CD4-positive, CD25-positive, alpha-beta regulatory T cell (primary cell): Measurements from ENCODE around the gene TBX18. TPM values are rescaled to one million over a fixed set of nuclear protein-coding genes. Genes with fewer than 3 reads are reported as not detected.

ENCODE experiments used
- ATAC-seq, 2 donors: fragments of 150-1000 bp; cut with Tn5 transposase; one replicate each; pipeline ENCODE4 v1.10.0; 2021; ENCODE audit warnings: low read depth in 2 of 2, moderate number of reproducible peaks in 2 of 2, moderate library complexity in 1 of 2
- DNase-seq, 3 donors: peaks; one replicate each; pipeline versions ENCODE4 v3.0.0 to v3.0.0-alpha.2; 2012 to 2022; ENCODE audit warnings: mixed read lengths in 1 of 3
- H3K27ac ChIP-seq: one replicate; pipeline ENCODE4 v1.7.0; 2013; ENCODE audit warnings: mild to moderate bottlenecking, low read length; ENCODE audit not compliant: insufficient read depth, poor library complexity, severe bottlenecking
- H3K27me3 ChIP-seq: one replicate; pipeline ENCODE4 v1.7.0; 2013; ENCODE audit warnings: low read length; ENCODE audit not compliant: control insufficient read depth, insufficient read depth
- H3K36me3 ChIP-seq: one replicate; pipeline ENCODE4 v1.7.0; 2013; ENCODE audit warnings: mild to moderate bottlenecking, low read length, moderate library complexity; ENCODE audit not compliant: control insufficient read depth, insufficient read depth
- H3K4me1 ChIP-seq: 2 replicates; pipeline ENCODE4 v1.7.0; 2013; ENCODE audit warnings: mild to moderate bottlenecking, low read length; ENCODE audit not compliant: insufficient read depth, control insufficient read depth, poor library complexity, severe bottlenecking
- H3K4me3 ChIP-seq: one replicate; pipeline ENCODE4 v1.7.0; 2013; ENCODE audit warnings: low read depth, mild to moderate bottlenecking, low read length, moderate library complexity
- H3K9me3 ChIP-seq, 2 experiments: 1 replicate in 1 of 2; 2 replicates in 1 of 2; pipeline ENCODE4 v1.7.0; 2013; ENCODE audit warnings: low read length in 2 of 2, mild to moderate bottlenecking in 1 of 2, moderate library complexity in 1 of 2; ENCODE audit not compliant: control insufficient read depth in 2 of 2
- H3K27ac Mint-ChIP-seq, 3 donors: one replicate each; pipeline ENCODE4 v1.8.0; 2020 to 2022; ENCODE audit warnings: mild to moderate bottlenecking in 3 of 3, mixed read lengths in 3 of 3, moderate library complexity in 2 of 3
- H3K27me3 Mint-ChIP-seq: one replicate; pipeline ENCODE4 v1.8.0; 2022; ENCODE audit warnings: mild to moderate bottlenecking, mixed read lengths
- H3K36me3 Mint-ChIP-seq: one replicate; pipeline ENCODE4 v1.8.0; 2020; ENCODE audit warnings: mixed read lengths
- H3K4me1 Mint-ChIP-seq, 4 donors: one replicate each; pipeline ENCODE4 v1.8.0; 2020 to 2022; ENCODE audit warnings: mixed read lengths in 4 of 4, mild to moderate bottlenecking in 1 of 4
- H3K4me3 Mint-ChIP-seq, 4 donors: one replicate each; pipeline ENCODE4 v1.8.0; 2020 to 2022; ENCODE audit warnings: mild to moderate bottlenecking in 4 of 4, mixed read lengths in 4 of 4, moderate library complexity in 3 of 4
- H3K9me3 Mint-ChIP-seq, 7 donors: one replicate each; pipeline ENCODE4 v1.8.0; 2020 to 2022; ENCODE audit warnings: mixed read lengths in 7 of 7, mild to moderate bottlenecking in 3 of 7, moderate library complexity in 2 of 7
- polyA plus RNA-seq, 4 donors: library from polyadenylated mRNA; unstranded; fragments of 300-500 nt; fragmentation: Illumina TruSeq; gene quantifications; one replicate each; pipeline ENCODE4 v1.2.3, GENCODE V29; 2021
- total RNA-seq: library from RNA; stranded (reverse); gene quantifications from one replicate; pipeline ENCODE4 v1.2.3, GENCODE V29; 2022

Gene TBX18
- total and polyA plus RNA-seq, 5 donors from 2014 or later, result not detected

GRCh38 chr6:84777888-84778287 is 13.5 kb upstream of the TBX18 start:
- Histone ChIP-seq H3K36me3 (no peaks in the 10 kb centered on the region), H3K4me3 (no peak overlapping the region), H3K27ac (no peak overlapping the region), H3K9me3 (no peaks in the 10 kb centered on the region), H3K4me1 (peaks cover 6% of the 10 kb centered on the region), H3K27me3 (peaks cover 11% of the 10 kb centered on the region)
- H3K36me3 Mint-ChIP-seq, result no peaks in the 10 kb centered on the region
- H3K9me3 Mint-ChIP-seq, result peaks cover 0 to 4% (median 0%) of the 10 kb centered on the region in 7 donors
- peaks cover 0 to 4% (median 2%) of the 10 kb centered on the region in 4 donors for H3K4me1 Mint-ChIP-seq
- no peak overlapping the region for H3K27ac Mint-ChIP-seq
- DNase-seq, result no peak
- H3K4me3 Mint-ChIP-seq, result no peak overlapping the region
- ATAC-seq, result no peak
- H3K27me3 Mint-ChIP-seq, result peaks cover 35% of the 10 kb centered on the region

GRCh38 chr6:84776392-84776791 is 12.0 kb upstream of the TBX18 start:
- H3K9me3 ChIP-seq, result no peaks in the 10 kb centered on the region
- peaks cover 6% of the 10 kb centered on the region for H3K4me1 ChIP-seq
- no peaks in the 10 kb centered on the region for H3K36me3 ChIP-seq
- peaks cover 17% of the 10 kb centered on the region for H3K27me3 ChIP-seq
- DNase-seq (no peak), ATAC-seq (no peak)
- Mint-ChIP-seq H3K27me3 (peaks cover 50% of the 10 kb centered on the region), H3K4me3 (no peak overlapping the region), H3K9me3 (peaks cover 0 to 7% (median 0%) of the 10 kb centered on the region in 7 donors), H3K27ac (no peak overlapping the region), H3K4me1 (peaks cover 0 to 4% (median 2%) of the 10 kb centered on the region in 4 donors), H3K36me3 (no peaks in the 10 kb centered on the region)
- H3K27ac ChIP-seq, result no peak overlapping the region
- no peak overlapping the region for H3K4me3 ChIP-seq

GRCh38 chr6:84775751-84776150 is 11.4 kb upstream of the TBX18 start:
- DNase-seq (no peak), ATAC-seq (no peak)
- Histone ChIP-seq H3K9me3 (no peaks in the 10 kb centered on the region), H3K4me3 (no peak overlapping the region), H3K36me3 (no peaks in the 10 kb centered on the region), H3K27me3 (peaks cover 20% of the 10 kb centered on the region), H3K4me1 (peaks cover 6% of the 10 kb centered on the region), H3K27ac (no peak overlapping the region)
- H3K27me3 Mint-ChIP-seq, result peaks cover 57% of the 10 kb centered on the region
- peak overlapping the region in 1 of 3 donors; percentile 38 for H3K27ac Mint-ChIP-seq
- H3K36me3 Mint-ChIP-seq, result no peaks in the 10 kb centered on the region
- H3K4me3 Mint-ChIP-seq, result no peak overlapping the region
- peaks cover 0 to 4% (median 2%) of the 10 kb centered on the region in 4 donors for H3K4me1 Mint-ChIP-seq
- peaks cover 0 to 7% (median 0%) of the 10 kb centered on the region in 7 donors for H3K9me3 Mint-ChIP-seq

- no peak for ATAC-seq
- no peak overlapping the region for H3K27ac Mint-ChIP-seq
Observed at GRCh38 chr6:84774985-84775284, 10.5 kb upstream of the TBX18 start.

GRCh38 chr6:84774157-84774984 is 10.0 kb upstream of the TBX18 start:
- peaks cover 0 to 4% (median 2%) of the 10 kb centered on the region in 4 donors for H3K4me1 Mint-ChIP-seq
- peaks cover 25% of the 10 kb centered on the region for H3K27me3 ChIP-seq
- DNase-seq (peak in 1 of 3 donors; percentile 7), ATAC-seq (no peak)
- no peak overlapping the region for H3K27ac Mint-ChIP-seq
- no peak overlapping the region for H3K4me3 ChIP-seq
- H3K36me3 ChIP-seq, result no peaks in the 10 kb centered on the region
- H3K27me3 Mint-ChIP-seq, result peaks cover 60% of the 10 kb centered on the region
- H3K36me3 Mint-ChIP-seq, result no peaks in the 10 kb centered on the region
- no peak overlapping the region for H3K4me3 Mint-ChIP-seq
- H3K27ac ChIP-seq, result no peak overlapping the region
- peaks cover 0 to 8% (median 0%) of the 10 kb centered on the region in 7 donors for H3K9me3 Mint-ChIP-seq
- H3K4me1 ChIP-seq, result peaks cover 6% of the 10 kb centered on the region
- H3K9me3 ChIP-seq, result no peaks in the 10 kb centered on the region

More at GRCh38 chr6:84774985-84775284, 10.5 kb upstream of the TBX18 start:
- no peak overlapping the region for H3K27ac ChIP-seq
- peaks cover 0 to 7% (median 0%) of the 10 kb centered on the region in 7 donors for H3K9me3 Mint-ChIP-seq
- no peaks in the 10 kb centered on the region for H3K36me3 Mint-ChIP-seq
- H3K4me3 Mint-ChIP-seq, result no peak overlapping the region
- no peak for DNase-seq
- H3K9me3 ChIP-seq, result no peaks in the 10 kb centered on the region
- H3K4me3 ChIP-seq, result no peak overlapping the region
- H3K4me1 Mint-ChIP-seq, result peaks cover 0 to 4% (median 2%) of the 10 kb centered on the region in 4 donors
- H3K27me3 ChIP-seq, result peaks cover 23% of the 10 kb centered on the region
- H3K36me3 ChIP-seq, result no peaks in the 10 kb centered on the region
- peaks cover 58% of the 10 kb centered on the region for H3K27me3 Mint-ChIP-seq
- H3K4me1 ChIP-seq, result peaks cover 6% of the 10 kb centered on the region

- peaks cover 63% of the 10 kb centered on the region for H3K27me3 Mint-ChIP-seq
- ATAC-seq, result no peak
Observed at GRCh38 chr6:84773431-84774156, 9.2 kb upstream of the TBX18 start.

GRCh38 chr6:84773133-84773430 is 8.7 kb upstream of the TBX18 start:
- H3K4me1 ChIP-seq, result peaks cover 6% of the 10 kb centered on the region
- ATAC-seq (no peak), DNase-seq (no peak)
- H3K36me3 Mint-ChIP-seq, result no peaks in the 10 kb centered on the region
- H3K36me3 ChIP-seq, result no peaks in the 10 kb centered on the region
- no peak overlapping the region for H3K27ac ChIP-seq
- H3K4me3 Mint-ChIP-seq, result no peak overlapping the region
- H3K4me1 Mint-ChIP-seq, result peaks cover 0 to 4% (median 2%) of the 10 kb centered on the region in 4 donors
- H3K27me3 ChIP-seq, result peaks cover 31% of the 10 kb centered on the region
- peaks cover 68% of the 10 kb centered on the region for H3K27me3 Mint-ChIP-seq
- H3K9me3 Mint-ChIP-seq, result peaks cover 0 to 9% (median 0%) of the 10 kb centered on the region in 7 donors
- no peaks in the 10 kb centered on the region for H3K9me3 ChIP-seq
- no peak overlapping the region for H3K4me3 ChIP-seq
- H3K27ac Mint-ChIP-seq, result no peak overlapping the region

More at GRCh38 chr6:84773431-84774156, 9.2 kb upstream of the TBX18 start:
- DNase-seq, result no peak
- Mint-ChIP-seq H3K36me3 (no peaks in the 10 kb centered on the region), H3K4me1 (peaks cover 0 to 4% (median 2%) of the 10 kb centered on the region in 4 donors), H3K9me3 (peaks cover 0 to 9% (median 0%) of the 10 kb centered on the region in 7 donors), H3K4me3 (peak overlapping the region in 1 of 4 donors; percentile 31), H3K27ac (no peak overlapping the region)
- H3K9me3 ChIP-seq, result no peaks in the 10 kb centered on the region
- H3K27ac ChIP-seq, result no peak overlapping the region
- H3K36me3 ChIP-seq, result no peaks in the 10 kb centered on the region
- H3K4me1 ChIP-seq, result peaks cover 6% of the 10 kb centered on the region
- no peak overlapping the region for H3K4me3 ChIP-seq
- H3K27me3 ChIP-seq, result peaks cover 28% of the 10 kb centered on the region
